Activated CD4-positive, CD25-positive, alpha-beta regulatory T cell treated with anti-CD3 and anti-CD28 coated beads, Interleukin-2, amount 50 U/mL, for 72 hours (primary cell): ENCODE data around the gene CELF2.
"Not testable (repeated sequence)": the region's sequence is repeated elsewhere in the genome, so short reads cannot be mapped to it uniquely, and the experiment has no call there.

ENCODE experiments used
- DNase-seq: peaks from one replicate; pipeline ENCODE4 v3.0.0; 2021

The CELF2 gene

DNA sequence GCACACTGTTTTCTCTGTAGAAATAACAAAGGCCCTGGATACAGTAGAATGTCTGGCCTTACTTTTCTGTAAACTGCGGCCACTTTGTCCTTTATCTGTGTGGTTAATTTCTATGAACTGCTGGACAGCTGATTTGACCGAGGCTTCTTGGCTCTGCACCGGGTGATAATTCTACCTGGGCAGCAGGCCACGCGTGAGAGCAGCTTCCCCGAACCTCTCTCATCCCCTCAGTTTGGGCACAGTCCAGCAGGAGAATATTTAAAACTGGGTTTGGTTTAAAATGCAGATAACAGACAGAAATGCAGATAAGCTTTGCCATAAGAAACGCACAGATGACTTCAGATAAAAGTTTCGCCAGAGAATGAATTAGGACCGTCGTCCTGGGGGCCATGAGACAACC, 81.0 kb downstream of the CELF2 start:
- DNase-seq, result no peak

DNA sequence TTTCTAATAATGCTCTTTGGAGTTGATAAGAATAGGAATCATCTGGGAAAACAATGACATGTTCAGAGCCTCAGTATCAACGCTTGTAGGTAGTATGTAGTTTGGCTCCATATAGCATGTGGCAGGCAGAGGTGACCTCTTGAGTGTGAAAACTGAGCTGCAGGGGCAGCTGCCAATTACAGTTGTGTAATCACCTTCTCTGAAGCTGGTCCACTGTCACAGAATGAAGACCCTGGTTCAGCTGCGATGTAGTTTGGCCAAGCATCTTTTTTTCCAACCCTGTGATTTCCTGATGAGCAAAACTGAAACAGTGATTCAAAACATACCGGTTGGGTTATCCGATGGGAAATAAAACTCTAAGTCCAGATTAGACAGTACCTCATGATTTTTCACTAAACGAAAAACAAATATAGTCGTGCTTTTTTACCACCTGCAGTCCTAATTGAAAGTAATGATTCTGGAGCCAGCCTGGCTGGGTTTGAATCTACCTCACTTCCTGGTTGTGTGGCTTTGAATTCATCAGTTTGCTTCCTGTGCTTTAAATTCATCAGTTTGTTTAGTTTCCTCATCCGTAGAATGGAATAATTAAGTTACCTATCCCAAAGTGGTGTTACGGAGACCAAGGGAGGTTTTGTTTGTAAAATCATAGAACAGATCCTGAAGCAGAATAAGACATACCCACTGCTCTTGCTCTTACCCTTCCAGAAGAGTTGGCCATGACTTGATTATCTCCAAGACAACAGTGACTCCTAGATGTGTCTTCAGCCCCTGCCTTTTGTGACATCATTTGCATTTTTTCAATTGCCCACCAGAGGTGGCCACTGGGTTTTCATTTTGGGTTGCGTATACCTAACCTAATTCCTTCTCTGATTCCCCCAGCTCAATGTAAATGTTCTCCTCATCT, 87.4 kb downstream of the CELF2 start:
- DNase-seq, result no peak

DNA sequence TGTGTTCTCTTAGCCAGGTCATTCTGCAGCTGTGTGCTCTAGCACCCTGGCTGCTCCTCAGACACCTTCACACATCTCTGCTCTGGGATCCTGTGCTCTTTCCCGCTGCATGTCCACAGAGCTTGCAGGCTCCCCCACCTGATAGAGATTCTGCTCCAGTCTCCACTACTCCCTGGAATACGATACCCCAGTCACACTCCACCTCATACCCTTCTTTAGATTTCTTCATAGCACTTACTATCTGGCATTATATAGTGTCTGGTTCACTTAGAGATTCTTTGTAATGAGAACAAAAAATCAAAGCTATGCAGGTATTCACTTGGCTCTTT, 88.0 kb downstream of the CELF2 start:
- DNase-seq, result no peak

DNA sequence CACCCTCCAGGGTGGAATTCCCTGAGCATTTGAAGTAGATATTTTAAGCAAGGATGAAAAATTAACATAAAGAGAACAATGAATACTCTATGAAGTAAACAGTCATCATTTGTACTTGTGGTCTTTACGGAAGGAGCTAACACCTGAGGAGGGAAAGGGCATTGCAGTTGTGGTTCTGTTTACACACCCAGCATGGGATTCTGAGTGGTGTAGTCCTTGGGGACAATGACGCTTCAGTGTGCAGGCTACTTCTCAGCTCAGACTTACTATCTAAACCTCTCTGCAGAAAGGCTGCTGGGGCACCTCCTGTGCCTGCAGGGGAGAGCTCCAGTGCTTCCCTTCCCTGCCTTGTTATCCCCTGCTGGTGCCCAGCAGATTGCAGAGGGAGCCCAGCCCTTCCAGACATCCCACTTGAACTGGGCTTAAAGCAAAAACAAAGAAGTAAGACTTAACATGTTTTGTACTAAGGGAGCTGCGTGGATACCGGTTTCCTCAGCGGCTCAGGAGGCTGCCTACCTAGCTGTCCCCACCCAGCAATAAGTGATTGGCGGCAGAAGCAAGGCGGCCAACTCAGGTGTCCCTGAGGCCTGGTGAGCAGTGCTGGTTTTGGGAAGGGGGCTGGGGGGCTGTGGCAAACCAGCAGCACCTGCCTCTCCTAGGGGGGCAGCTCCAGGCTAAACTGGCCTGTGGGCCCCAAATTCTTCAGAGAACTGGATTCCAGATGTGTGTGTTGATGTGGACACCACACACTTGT, 89.1 kb downstream of the CELF2 start:
- DNase-seq, result no peak

DNA sequence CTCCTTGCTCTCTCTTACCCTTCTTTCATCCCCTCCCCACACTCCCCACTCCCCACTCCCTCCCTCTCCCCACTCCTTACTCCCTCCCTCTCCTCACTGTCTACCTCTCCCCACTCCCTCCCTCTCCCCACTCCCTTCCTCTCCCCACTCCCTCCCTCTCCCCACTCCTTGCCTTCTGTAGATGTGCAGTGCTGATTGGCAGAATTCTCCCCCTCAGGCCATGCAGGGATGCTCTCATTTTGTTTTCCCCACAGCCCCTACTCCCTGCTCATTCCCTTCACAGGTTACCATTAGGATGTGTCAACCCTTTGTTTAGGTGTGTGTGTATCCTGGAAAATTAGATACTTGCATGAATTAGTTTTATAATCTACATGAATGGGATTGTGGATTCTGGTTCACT, 90.3 kb downstream of the CELF2 start:
- DNase-seq, result no peak

DNA sequence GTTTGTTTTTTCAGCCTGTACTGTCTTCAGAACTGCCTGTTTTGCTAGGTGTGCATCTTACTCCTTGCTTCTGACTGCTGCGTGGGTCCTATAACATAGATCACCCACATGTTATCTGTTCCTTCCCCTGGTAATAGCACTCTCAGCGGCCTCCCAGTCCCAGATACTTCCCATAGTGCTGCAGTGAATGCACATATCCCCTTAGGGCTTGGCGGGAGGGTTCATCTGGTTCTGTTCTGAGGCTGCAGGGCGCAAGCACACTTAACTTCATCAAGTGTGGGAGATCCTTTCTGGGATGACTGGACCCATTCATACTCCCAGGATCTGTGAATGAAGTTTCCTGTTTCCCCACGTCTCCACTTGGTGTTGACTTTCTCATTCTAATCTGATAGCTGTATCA, 90.7 kb downstream of the CELF2 start:
- DNase-seq, result no peak

DNA sequence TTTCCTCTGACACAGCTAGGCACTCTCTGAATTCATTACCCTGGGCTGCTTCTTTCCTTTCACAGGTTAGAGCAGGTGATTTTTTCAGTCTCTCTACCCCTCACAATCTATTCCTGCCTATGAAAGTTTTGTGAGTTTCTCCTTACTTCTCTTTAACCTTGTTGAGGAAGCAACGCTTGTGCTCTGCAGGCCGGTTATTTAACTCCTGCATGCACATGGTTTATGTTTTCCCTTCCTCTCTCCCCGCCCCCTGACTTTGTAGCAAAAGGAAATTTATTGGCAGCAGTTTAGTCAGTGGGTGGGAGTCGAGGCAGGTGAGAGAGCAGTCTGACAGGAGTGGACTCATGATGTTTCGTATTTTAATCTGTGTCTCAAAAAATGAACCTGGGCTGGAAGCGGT, 91.9 kb downstream of the CELF2 start:
- DNase-seq, result no peak

DNA sequence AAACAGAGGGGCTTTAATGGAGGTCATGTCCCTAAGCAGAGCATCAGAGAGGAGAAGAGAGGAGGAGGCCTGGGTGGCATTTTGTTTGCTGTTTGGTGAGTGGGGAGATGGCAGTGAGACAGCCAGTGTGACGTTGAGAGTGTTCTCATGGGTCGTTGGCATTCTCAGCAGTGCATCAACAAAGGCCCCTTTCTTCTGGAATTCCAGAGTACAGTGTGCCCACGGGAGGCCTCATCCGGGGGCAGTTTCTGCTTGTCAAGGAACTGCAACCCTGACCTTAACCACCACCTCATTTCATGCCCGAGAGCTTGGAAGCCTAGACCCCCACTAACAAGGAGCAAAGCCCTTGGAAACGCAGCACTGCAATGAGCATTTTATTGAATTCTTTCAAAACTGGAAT, 92.9 kb downstream of the CELF2 start:
- no peak for DNase-seq

DNA sequence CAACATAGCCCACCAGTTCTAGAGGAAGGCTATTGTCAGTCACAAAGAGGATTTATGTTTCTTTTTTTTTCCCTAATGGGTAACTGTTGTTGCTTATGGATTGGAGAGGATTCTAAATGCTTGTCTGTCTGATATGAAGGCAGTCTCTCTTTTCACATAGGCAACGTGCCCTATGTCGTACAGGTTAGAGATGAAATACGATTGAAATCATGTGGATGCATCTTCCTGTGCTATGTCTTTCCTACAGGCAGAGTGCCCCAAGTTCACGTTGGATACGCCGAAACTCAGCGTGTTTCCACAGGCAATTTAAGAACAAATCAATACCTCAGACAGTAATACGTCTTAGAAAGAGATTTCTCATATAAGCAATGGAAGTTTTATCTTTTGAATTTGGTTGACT, 93.8 kb downstream of the CELF2 start:
- no peak for DNase-seq

DNA sequence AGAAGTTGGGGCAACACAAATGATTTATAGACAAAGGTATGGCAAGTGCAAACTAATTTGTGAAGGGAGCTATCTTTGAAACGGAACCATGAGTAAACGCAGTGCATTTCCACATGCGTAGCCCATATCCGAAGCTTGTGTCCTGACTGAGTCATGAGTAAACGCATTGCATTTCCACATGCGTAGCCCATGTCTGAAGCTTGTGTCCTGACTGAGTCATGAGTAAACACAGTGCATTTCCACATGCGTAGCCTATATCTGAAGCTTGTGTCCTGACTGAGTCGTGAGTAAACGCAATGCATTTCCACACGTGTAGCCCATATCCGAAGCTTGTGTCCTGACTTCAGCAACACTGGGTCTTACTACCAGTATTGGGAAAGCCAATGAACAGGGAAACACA, 95.0 kb downstream of the CELF2 start:
- no peak for DNase-seq

DNA sequence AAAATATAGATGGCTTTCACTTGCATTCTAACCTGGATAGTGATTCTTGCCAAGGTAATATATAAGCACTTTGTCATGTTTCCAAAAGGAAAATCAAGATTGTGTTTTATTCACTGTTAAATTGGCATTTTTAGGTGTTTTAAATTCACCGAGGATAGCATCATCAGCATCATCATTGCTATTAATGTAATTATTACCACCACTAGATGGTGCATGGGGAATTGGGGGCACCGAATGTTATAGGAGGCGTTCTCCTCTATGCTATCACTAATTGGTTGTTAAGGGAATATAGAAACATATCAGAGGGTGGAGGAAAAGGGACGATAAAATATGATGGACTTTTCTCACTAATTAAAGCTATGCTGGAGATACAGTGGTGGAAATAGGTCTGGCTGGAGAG, 95.5 kb downstream of the CELF2 start:
- no peak for DNase-seq

DNA sequence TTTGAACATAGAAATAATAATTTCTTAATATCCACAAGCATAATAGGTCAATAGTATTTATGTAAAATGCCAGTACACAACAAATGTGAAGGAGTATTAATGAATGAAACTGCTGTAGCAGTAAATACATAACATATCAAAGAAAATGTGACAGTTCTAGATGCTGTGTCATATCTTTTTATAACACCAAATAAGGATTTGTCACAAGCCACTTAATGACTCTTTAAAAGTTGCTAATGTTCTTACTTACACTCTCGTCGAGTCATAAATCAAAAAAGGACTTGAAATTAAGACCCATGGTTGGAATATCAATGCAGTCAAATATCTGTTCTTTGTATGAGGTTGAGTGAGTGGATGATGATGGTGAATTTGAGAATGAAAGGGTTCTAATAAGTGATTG, 96.6 kb downstream of the CELF2 start:
- DNase-seq, result no peak

DNA sequence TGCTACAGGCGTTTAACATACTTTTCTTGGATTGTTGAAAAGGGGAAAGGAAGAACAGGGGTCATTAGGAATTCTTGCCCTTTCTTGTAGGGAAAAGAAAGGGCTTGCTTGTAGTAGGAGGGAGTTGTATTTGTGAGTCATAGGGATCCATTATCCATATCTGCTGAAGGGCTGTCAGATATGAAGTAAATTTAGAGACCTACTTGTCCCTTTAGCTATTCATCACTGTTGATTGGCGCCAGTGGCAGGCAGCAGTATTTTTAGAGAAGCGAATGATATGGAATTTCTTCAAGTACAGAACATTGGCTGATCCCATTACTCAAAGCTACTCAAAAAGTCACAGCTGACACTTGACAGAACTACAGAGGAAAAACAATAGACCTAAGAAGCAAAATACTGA, 97.7 kb downstream of the CELF2 start:
- DNase-seq, result no peak

DNA sequence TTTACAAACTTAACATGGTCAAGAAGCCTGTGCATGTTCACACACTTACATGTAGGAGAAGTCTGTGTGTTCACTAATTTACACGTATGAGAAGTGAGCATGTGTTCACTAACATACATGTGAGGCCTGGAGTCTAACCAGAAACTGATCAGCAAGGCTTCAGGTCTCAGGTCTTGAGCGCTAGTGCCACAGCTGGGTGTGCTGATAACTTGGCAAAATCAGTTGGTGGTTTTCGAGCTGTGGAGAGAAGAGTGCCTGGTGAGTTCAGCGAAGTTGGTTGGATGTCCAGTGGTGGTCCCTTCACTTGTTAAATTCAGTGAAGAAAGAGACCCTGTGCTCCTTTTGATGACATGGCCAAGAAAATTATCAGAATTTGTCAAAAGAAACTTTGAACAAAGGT, 98.7 kb downstream of the CELF2 start:
- DNase-seq, result no peak

DNA sequence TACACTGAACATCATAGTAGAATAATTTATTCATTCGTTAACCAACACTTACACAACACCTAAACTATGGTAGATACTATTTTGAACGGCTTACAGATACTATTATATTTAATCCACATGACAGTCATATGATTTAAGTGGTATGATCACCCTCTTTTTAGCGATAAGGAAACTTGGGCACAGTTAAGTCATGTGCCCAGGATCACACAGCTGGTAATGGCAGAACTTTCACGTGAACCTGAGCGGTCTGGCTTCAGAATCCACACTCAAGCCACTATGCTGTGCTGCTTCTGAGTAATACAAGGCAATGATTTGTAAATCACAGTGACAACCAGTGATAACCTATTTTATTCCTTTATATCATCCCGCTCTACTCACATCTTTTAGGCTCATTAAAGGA, 99.1 kb downstream of the CELF2 start:
- DNase-seq, result no peak

DNA sequence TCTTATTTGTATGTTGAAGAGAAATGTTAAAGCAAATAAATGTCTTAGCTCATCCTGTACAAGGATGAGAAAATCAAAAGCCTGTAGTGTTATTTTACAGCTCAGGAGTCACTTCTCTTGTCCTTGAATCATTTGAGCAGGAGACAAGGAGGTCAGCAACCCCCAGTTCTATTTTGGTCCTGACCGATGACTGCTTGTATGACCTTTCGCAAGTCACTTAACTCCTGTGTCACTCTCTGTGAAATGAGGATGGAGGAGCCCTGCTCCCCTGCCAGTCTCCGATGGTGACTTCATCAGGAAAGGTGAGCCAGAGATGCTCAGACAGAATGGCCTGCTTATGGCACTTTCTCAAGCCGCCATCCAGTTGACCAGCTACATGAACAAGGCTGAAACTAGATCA, 101.0 kb downstream of the CELF2 start:
- no peak for DNase-seq

DNA sequence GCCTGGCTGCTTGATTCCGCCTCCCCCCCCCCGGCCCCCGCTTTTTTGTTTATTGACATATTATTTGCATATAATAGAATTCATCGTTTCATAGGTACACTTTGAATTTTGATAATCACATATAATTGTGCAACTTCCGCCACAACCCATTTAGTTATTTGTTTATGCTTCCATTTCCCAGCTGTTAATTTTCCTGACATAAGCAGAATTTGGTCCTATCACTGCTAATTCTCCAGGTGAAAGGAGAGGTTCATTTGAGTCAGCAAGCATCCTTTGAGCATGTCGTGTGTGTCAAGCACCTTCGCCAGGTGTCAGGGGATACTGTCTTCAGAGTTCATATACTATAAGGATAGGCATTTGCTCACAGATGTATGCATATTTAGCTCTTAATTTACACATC, 102.2 kb downstream of the CELF2 start:
- DNase-seq, result no peak

DNA sequence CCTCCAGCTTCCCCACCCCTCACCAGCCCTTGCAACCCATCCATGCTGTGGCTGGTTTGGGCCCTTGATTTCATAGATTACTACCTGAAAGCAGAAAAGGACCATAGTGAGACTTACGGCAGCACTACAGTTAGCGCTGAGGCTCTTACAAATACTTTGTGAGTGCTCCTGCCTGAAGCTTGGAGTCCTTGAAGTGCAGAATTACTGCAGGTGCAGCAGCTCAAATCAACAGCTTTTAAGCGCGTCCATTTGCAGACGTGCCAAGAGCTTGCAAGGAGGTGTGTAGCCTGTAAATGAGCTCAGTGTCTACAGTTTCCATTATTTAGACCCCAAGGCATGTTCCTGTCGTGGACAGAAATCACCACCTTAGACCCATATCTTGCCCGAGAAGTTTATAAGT, 103.0 kb downstream of the CELF2 start:
- DNase-seq, result no peak

DNA sequence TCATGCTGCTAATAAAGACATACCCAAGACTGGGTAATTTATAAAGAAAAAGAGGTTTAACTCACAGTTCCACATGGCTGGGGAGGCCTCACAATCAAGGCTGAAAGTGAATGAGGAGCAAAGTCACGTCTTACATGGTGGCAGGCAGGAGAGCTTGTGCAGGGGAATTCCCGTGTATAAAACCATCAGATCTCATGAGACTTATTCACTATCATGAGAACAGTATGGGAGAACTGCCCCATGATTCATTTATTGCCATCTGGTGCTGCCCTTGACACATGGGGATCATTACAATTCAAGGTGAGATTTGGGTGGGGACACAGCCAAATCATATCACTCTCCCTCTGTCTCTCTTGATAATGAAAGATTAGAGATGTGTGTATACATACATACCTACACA, 106.2 kb downstream of the CELF2 start:
- DNase-seq, result not testable (repeated sequence)

DNA sequence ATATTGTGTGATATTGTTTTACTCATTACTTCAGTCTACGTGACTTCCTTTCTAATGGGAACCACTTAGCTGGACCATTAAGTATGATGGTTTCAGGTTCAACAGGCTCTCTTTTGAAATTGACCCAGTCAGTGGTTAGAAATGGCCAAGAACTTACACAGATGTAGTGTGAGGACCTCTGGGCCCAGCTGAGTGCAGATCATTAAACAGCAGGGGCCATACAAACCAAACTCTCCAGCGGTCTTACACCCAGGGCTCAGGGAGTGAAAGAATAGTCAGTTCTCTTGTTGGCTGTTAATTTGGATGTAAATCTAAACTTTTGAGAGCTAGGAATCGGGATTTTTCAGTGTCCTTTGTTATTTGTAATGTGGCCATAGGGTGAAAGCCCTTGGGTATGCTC, 107.3 kb downstream of the CELF2 start:
- DNase-seq, result no peak

DNA sequence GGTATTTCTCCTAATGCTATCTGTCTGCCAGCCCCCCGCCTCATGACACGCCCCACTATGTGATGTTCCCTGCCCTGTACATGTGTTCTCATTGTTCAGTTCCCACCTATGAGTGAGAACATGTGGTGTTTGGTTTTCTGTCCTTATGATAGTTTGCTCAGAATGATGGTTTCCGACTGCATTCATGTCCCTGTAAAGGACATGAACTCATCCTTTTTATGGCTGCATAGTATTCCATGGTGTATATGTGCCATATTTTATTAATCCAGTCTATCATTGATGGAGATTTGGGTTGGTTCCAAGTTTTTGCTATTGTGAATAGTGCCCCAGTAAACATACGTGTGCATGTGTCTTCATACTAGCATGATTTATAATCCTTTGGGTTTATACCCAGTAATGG, 109.3 kb downstream of the CELF2 start:
- DNase-seq, result not testable (repeated sequence)

DNA sequence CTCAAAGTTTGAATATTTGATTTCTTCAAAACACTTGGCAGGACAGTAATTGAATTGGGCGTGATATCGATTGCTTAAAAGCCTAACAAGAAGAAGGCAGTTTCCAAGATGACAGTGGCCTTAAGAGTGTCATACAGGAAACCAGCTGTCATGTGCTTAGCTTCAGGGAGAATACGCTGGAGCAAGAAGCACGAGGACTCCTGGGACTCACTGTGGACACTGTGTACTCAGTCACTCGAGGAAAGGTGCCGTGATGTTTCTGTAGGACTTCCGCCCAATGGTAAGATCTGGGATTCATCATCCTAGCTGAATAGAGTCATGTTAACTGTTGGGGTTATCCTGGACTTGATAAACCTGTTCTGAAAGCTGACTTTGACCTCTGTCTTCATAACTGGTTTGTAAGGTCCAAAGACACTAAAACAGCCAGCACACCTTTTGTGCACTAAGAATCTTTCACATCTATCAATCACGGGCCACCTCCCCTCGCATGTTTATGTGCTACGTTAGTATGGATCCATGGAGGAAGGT, 113.5 kb downstream of the CELF2 start:
- no peak for DNase-seq

DNA sequence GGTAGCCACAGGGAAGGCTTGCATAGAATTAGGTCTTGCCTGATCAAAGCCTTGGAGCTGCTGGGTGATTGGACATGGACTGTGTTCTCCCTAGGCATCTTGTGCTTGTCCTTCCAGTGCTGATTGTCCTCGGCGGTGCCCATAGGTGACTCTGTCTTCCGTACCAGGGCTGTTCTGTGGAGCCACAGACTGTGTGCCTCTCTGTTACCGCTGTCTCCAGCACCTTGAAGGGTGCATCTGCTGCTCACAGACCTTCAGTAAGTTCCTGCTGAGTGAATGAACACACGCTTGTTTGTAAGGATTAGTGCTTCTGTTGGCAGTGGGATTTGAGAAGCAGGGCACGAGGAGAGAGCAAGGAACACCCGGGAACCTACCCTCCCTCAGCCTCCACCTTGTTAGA, 116.7 kb downstream of the CELF2 start:
- DNase-seq, result no peak

DNA sequence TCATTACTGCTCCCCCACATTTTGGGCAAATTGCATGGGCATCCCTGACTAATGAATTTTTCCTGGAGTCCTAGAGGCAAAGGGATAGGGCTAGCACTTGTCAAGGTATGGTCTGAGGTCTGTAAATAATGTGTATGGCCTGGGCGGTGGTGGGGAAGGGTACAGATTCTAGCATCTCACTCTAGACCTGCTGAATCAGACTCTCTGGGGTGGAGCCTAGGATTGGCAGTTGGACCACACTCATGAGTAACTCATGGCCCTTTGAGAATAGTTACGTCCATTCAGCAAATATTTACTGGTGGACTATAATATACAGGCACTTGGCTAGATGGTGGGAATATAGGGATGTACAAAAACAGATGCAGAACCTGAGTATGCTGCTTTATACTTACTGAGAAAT, 118.0 kb downstream of the CELF2 start:
- DNase-seq, result no peak
